OCI-LY7 (cell line): Measurements from ENCODE around the gene ATP8B4.

Source experiments
- CTCF ChIP-seq: fragments of 200-600 bp; sonication (generic); conservative IDR thresholded peaks from 2 replicates; pipeline ENCODE4 v1.5.1; 2014; ENCODE audit warnings: mild to moderate bottlenecking, antibody characterized with exemption, low read length, moderate library complexity, mixed read lengths
- EZH2phosphoT487 ChIP-seq: fragments of 200-600 bp; sonication (generic); IDR thresholded peaks from 2 replicates; pipeline ENCODE4 v1.6.1; 2018; ENCODE audit warnings: low read depth, borderline replicate concordance, mild to moderate bottlenecking, mixed run types, antibody characterized with exemption, low read length, moderate library complexity, mixed read lengths

GRCh38 chr15:50009634-50010033 is 109.4 kb downstream of the ATP8B4 start:
- TF ChIP-seq CTCF (no peak), EZH2phosphoT487 (no peak)
